Measurements from ENCODE around the gene ATP6V1F.

- no peak for TF ChIP-seq POLR2A (IDR thresholded peaks at IDR 0.05)
- no peak for TF ChIP-seq POLR2AphosphoS5 (IDR thresholded peaks at IDR 0.05; ENCODE audit: insufficient read depth in 1 of 2, low read depth in 1 of 2)
Observed at GRCh38 chr7:128855559-128855958, 7.1 kb upstream of the ATP6V1F start.
